A549 treated with AZD9567 at 1 μM for 4 hours (cell line): ENCODE results near the gene REXO5. TPM values are rescaled to one million over a fixed set of nuclear protein-coding genes. Genes with fewer than 3 reads are reported as not detected.

Experiments used
- total RNA-seq: library from RNA; stranded (reverse); fragments of 200-300 nt; extraction: Qiagen RNA extraction; gene quantifications from 5 replicates; pipeline ENCODE4 v1.2.3, GENCODE V29; 2022; ENCODE audit not compliant: insufficient read depth

REXO5 gene
- 3.9 to 9.2 TPM (median 4.4 TPM) in 5 replicates for total RNA-seq

GRCh38 chr16:20806168-20807050 lies at the start of gene REXO5, which contains the start of gene ERI2:
Gene REXO5 (plus strand): TSS chr16:20806527. CDS start chr16:20806954, 427 bp downstream.
Gene ERI2 (minus strand): TSS chr16:20806472. CDS start chr16:20806430, 42 bp downstream.

DNA sequence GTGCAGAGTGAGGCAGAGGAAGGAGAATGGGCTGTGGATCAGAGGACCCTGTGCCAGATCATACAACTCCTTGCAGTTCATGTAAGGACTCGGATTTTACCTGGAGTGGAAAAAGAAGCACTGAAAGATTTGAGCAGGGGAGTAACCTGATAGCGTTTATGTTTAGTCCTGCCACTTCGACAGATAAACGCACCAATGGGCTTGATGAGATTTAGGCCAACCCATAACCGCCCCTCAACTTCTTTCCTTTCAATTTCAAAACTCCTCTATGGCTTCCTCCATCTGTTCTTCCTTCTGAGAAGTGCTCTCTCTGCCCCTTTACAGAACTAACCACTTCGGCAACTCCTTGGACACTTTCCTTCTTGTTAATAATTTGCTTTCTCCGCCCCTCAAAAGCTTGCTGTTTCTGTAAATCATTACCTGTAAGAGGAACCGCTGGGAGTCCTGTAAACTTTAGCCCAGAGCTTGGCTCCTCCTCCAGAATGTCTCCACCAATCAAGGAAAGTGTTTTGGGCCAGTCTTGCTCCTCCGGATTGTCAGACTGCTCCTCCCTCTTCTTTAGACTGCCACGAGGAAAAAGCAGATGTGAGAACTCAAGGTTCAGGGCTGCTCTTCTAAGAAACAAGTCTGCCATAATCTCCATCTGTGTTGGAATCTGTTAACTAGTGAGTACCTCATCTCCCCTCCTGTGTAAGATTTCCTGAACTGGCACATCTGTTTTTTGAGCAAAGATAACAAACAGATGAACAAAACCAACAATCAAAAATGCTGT lies 42.7 kb upstream of the REXO5 start, which contains the start of gene ACSM3:
Gene ACSM3, plus strand, starts transcription at position 554 of the 772 bp plus-strand sequence. CDS start 6,021 bp downstream, outside the sequence.

Other genes with a start within 250 kb of the REXO5 start
- not detected in 5 replicates for gene ACSM2B, start 230.2 kb upstream of the REXO5 start, total RNA-seq
- not detected in 5 replicates for gene ACSM1, start 108.8 kb upstream of the REXO5 start, total RNA-seq
- 20.3 to 37.0 TPM (median 22.6 TPM) in 5 replicates for gene THUMPD1, start 64.7 kb upstream of the REXO5 start, total RNA-seq
- 3.5 to 5.6 TPM (median 4.4 TPM) in 5 replicates for gene ACSM3, start 42.5 kb upstream of the REXO5 start, total RNA-seq
- gene ERI2, start 55 bp upstream of the REXO5 start, total RNA-seq, result 6.8 to 15.4 TPM (median 14.0 TPM) in 5 replicates
- gene DCUN1D3, start 93.8 kb downstream of the REXO5 start, total RNA-seq, result 6.0 to 7.8 TPM (median 6.7 TPM) in 5 replicates
- gene LYRM1, start 94.2 kb downstream of the REXO5 start, total RNA-seq, result 28.0 to 37.2 TPM (median 32.5 TPM) in 5 replicates